Mesothelial cell of epicardium (in vitro differentiated cells): ENCODE measurements around the gene TADA3. TPM values are rescaled to one million over a fixed set of nuclear protein-coding genes. Genes with fewer than 3 reads are reported as not detected.

Experiments
- DNase-seq, 2 experiments: peaks; one replicate each; pipeline ENCODE4 v3.0.0; 2021; ENCODE audit warnings: low spot score in 2 of 2; ENCODE audit not compliant: unreplicated experiment in 2 of 2
- H3K27ac Mint-ChIP-seq: 2 replicates; pipeline ENCODE4 v1.8.0; 2021; ENCODE audit warnings: mixed read lengths
- H3K27me3 Mint-ChIP-seq: 2 replicates; pipeline ENCODE4 v1.8.0; 2021; ENCODE audit warnings: low read depth, mixed read lengths
- H3K36me3 Mint-ChIP-seq: 2 replicates; pipeline ENCODE4 v1.8.0; 2021; ENCODE audit warnings: mixed read lengths
- H3K4me1 Mint-ChIP-seq: 2 replicates; pipeline ENCODE4 v1.8.0; 2021; ENCODE audit warnings: mixed read lengths
- H3K4me3 Mint-ChIP-seq: 2 replicates; pipeline ENCODE4 v1.8.0; 2021; ENCODE audit warnings: mild to moderate bottlenecking, moderate library complexity, mixed read lengths
- H3K9me3 Mint-ChIP-seq: 2 replicates; pipeline ENCODE4 v1.8.0; 2021; ENCODE audit warnings: mixed read lengths
- total RNA-seq: library from RNA; stranded (reverse); gene quantifications from 3 replicates; pipeline ENCODE4 v1.2.1, GENCODE V29; 2021
- TF ChIP-seq, protein P1 (sequence below): fragments of 200-600 bp; sonication (generic); IDR thresholded peaks from one replicate; pipeline ENCODE4 v1.5.0; 2021; ENCODE audit warnings: antibody characterized with exemption; ENCODE audit not compliant: unreplicated experiment

TADA3 gene
- total RNA-seq, 1 donor from 2014 or later = 67.2 TPM

DNA sequence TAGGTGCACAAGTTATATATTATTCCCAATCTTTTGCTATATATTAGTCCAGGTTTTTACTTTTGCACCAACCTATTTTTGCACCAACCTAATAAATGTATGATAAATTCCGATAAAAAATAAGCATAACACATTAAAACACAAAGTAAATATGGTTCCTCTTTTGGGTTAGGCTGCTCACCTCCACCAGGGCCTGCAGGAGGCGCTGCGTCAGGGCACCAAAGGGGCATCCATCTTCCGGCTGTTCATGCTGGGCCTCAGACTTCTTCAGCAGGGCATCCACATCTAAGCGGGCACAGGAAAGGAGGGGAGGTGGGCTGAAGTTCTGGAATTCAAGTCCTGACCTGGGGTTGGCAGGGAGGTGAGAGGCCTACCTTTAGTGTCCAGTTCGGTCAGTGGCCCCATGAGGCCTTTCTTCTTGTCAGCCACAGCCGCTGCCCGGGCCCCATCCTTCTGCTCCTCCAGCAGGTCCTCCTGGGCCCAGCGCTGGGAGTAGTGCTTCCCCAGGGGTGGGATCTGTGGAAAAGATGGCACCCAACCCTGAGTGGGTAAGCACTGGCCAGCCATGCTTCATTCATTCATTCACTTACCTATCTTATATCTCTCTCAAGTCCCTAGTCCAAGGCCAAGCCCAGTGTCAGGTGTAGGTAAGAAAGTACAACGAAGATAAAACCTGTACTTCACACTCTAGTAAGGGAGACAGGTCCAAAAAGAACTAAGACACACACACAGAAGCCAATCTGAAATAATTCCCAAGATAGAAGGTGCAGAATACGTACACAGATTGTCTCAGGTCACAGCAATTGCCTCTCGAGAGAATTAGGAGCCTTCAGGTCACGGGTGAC is 5.2 kb downstream of the TADA3 start:
- Mint-ChIP-seq H3K27me3 (no peaks in the 10 kb centered on the region), H3K4me1 (peaks cover 9% of the 10 kb centered on the region), H3K27ac (no peak overlapping the region), H3K4me3 (no peak overlapping the region), H3K9me3 (no peaks in the 10 kb centered on the region), H3K36me3 (peaks cover 41% of the 10 kb centered on the region)
- TF ChIP-seq, protein P1, sequence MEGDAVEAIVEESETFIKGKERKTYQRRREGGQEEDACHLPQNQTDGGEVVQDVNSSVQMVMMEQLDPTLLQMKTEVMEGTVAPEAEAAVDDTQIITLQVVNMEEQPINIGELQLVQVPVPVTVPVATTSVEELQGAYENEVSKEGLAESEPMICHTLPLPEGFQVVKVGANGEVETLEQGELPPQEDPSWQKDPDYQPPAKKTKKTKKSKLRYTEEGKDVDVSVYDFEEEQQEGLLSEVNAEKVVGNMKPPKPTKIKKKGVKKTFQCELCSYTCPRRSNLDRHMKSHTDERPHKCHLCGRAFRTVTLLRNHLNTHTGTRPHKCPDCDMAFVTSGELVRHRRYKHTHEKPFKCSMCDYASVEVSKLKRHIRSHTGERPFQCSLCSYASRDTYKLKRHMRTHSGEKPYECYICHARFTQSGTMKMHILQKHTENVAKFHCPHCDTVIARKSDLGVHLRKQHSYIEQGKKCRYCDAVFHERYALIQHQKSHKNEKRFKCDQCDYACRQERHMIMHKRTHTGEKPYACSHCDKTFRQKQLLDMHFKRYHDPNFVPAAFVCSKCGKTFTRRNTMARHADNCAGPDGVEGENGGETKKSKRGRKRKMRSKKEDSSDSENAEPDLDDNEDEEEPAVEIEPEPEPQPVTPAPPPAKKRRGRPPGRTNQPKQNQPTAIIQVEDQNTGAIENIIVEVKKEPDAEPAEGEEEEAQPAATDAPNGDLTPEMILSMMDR = peak; percentile 32
- no peak for DNase-seq

DNA sequence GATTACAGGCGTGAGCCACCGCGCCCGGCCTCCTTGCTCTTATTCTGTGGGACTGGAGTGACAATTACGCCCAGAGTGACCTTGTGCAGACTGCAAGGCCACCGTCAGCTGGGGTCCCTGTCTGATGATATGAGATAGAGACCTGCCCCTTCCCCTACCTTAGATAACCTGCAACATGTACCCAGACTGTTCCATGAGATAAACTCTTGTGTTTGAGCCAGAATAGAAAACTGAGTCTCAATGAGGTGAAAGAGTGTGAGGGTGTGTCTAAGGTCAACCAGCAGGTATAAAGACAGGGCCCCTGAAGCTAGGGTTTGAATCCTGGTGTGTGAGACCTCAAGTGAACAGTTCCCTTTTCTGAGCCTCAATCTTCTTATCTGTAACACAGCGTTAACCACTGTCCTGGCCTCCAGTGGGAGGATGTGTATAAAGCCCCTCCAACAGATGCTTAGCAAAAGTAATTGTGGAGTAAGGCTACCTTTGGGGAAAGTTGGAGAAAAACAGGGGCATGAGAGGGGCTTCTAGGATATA is 6.0 kb downstream of the TADA3 start:
- peaks cover 5% of the 10 kb centered on the region for H3K4me1 Mint-ChIP-seq
- H3K27ac Mint-ChIP-seq = no peak overlapping the region
- TF ChIP-seq, protein P1 = no peak
- no peaks in the 10 kb centered on the region for H3K9me3 Mint-ChIP-seq
- DNase-seq = no peak
- no peak overlapping the region for H3K4me3 Mint-ChIP-seq
- peaks cover 44% of the 10 kb centered on the region for H3K36me3 Mint-ChIP-seq
- no peaks in the 10 kb centered on the region for H3K27me3 Mint-ChIP-seq

DNA sequence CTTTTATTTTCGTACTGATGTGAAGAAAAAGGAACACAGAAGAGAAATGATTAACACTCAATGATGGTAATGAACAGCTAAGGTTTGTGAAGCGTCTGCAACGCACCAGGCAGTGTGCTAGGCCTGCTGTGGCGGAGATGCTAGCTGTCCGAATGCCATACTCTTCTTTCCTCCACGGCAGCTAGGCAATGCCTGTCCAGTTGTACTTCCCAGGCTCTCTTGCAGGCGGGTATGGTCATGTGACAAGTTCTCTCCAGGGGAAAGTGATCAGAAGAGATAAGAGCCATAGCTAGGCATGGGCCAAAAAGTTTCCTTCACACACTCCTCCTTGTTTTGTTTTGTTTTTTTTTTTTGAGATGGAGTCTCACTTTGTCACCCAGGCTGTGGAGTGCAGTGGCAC is 6.7 kb downstream of the TADA3 start:
- H3K4me1 Mint-ChIP-seq = no peaks in the 10 kb centered on the region
- no peak overlapping the region for H3K27ac Mint-ChIP-seq
- no peaks in the 10 kb centered on the region for H3K27me3 Mint-ChIP-seq
- TF ChIP-seq, protein P1 = no peak
- H3K4me3 Mint-ChIP-seq = no peak overlapping the region
- peaks cover 46% of the 10 kb centered on the region for H3K36me3 Mint-ChIP-seq
- DNase-seq = no peak
- no peaks in the 10 kb centered on the region for H3K9me3 Mint-ChIP-seq

DNA sequence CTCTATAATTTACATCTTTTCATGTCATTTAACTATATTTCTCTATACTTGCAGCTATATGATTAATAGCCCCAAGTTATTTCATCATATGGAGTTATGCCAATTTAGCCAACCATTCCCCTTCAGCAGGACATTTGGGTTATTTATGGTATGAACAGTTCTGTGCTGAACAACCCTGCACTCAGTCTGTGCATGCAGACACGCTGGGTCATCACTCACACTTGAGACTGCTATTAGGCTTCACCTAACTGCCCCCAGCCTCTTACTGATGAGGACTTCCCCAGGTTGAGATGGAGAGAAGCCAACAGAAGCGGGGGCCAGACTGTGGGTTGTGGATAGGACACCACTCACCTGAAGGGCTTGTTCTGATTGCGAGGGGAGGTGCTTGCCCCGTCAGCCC is 7.3 kb downstream of the TADA3 start:
- Mint-ChIP-seq H3K27me3 (no peaks in the 10 kb centered on the region), H3K9me3 (no peaks in the 10 kb centered on the region), H3K27ac (no peak overlapping the region), H3K4me1 (no peaks in the 10 kb centered on the region), H3K36me3 (peaks cover 44% of the 10 kb centered on the region), H3K4me3 (no peak overlapping the region)
- TF ChIP-seq, protein P1 = no peak
- DNase-seq = no peak

DNA sequence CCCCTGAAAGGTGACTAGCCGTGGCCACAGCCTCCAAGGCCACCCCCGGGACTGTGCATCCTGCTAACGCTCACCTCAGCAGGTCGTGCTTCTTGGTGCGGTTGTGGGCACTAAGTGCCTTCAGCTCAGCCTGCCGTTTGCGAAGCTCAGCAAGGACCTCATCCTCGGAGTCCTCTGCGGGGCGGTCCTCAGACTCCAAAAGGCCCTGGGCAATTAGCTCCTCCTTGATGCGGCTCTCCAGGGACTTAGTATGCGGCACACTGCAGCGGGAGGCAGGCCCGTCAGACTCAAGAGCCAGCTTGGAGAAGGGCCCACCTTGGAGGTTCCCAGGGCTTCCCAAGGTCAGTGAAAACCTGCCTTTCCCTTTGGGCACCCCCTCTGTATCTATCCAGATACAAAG is 8.3 kb downstream of the TADA3 start:
- no peak overlapping the region for H3K4me3 Mint-ChIP-seq
- no peak overlapping the region for H3K27ac Mint-ChIP-seq
- peaks cover 37% of the 10 kb centered on the region for H3K36me3 Mint-ChIP-seq
- no peaks in the 10 kb centered on the region for H3K27me3 Mint-ChIP-seq
- no peak for DNase-seq
- no peaks in the 10 kb centered on the region for H3K9me3 Mint-ChIP-seq
- TF ChIP-seq, protein P1 = no peak
- H3K4me1 Mint-ChIP-seq = no peaks in the 10 kb centered on the region
